HG03354 (cell line): ENCODE results near the gene SELPLG.

Source experiments
- ATAC-seq: cut with Tn5 transposase; IDR thresholded peaks from one replicate; pipeline ENCODE4 v1.9.1; 2021; ENCODE audit warnings: mild to moderate bottlenecking; ENCODE audit not compliant: unreplicated experiment, poor library complexity, severe bottlenecking

The SELPLG gene

GRCh38 chr12:108609537-108610335 lies 24.0 kb downstream of the SELPLG start:
- peak; percentile 67 for ATAC-seq

GRCh38 chr12:108608616-108609015 lies 25.1 kb downstream of the SELPLG start:
- no peak for ATAC-seq

- no peak for ATAC-seq
These were observed 25.6 kb downstream of the SELPLG start for GRCh38 chr12:108607981-108608600.

- no peak for ATAC-seq
These were observed 27.2 kb downstream of the SELPLG start for GRCh38 chr12:108606492-108606891.

- ATAC-seq, result no peak
These were observed 27.8 kb downstream of the SELPLG start for GRCh38 chr12:108605690-108606406.

GRCh38 chr12:108605000-108605689 lies 28.5 kb downstream of the SELPLG start:
- no peak for ATAC-seq

GRCh38 chr12:108604208-108604941 lies 29.3 kb downstream of the SELPLG start:
- ATAC-seq, result no peak

GRCh38 chr12:108603743-108604142 lies 30.0 kb downstream of the SELPLG start:
- no peak for ATAC-seq

- ATAC-seq, result no peak
These were observed 30.6 kb downstream of the SELPLG start for GRCh38 chr12:108602976-108603704.

- ATAC-seq, result no peak
These were observed 31.4 kb downstream of the SELPLG start for GRCh38 chr12:108602209-108602705.

GRCh38 chr12:108600702-108601007 lies 33.0 kb downstream of the SELPLG start:
- no peak for ATAC-seq

GRCh38 chr12:108599948-108600701 lies 33.6 kb downstream of the SELPLG start:
- ATAC-seq, result no peak

- ATAC-seq, result no peak
These were observed 34.2 kb downstream of the SELPLG start for GRCh38 chr12:108599541-108599940.

- ATAC-seq, result no peak
These were observed 35.0 kb downstream of the SELPLG start for GRCh38 chr12:108598553-108599250.

GRCh38 chr12:108597559-108598471 lies 35.9 kb downstream of the SELPLG start, which contains the start of gene TMEM119:
Gene TMEM119 (minus strand): TSS chr12:108598084. CDS start chr12:108592383, 5,701 bp downstream.
- ATAC-seq, result no peak

- ATAC-seq, result no peak
These were observed 36.7 kb downstream of the SELPLG start for GRCh38 chr12:108596854-108597558.
